A673 (cell line): Measurements from ENCODE around the gene CYTH4.

Experiments
- EZH2 ChIP-seq: fragments of 200-600 bp; sonication (generic); IDR thresholded peaks from 2 replicates; pipeline ENCODE4 v1.6.1; 2017; ENCODE audit warnings: borderline replicate concordance, low read depth, mild to moderate bottlenecking, mixed read lengths, antibody characterized with exemption, low read length; ENCODE audit not compliant: poor library complexity, severe bottlenecking
- TF ChIP-seq, protein P1 (sequence below): fragments of 300-800, 200-600 bp; sonication (generic); conservative IDR thresholded peaks from 2 replicates; pipeline ENCODE4 v1.5.1; 2017; ENCODE audit warnings: low read depth, mild to moderate bottlenecking, antibody characterized with exemption, low read length, moderate library complexity, mixed read lengths

DNA sequence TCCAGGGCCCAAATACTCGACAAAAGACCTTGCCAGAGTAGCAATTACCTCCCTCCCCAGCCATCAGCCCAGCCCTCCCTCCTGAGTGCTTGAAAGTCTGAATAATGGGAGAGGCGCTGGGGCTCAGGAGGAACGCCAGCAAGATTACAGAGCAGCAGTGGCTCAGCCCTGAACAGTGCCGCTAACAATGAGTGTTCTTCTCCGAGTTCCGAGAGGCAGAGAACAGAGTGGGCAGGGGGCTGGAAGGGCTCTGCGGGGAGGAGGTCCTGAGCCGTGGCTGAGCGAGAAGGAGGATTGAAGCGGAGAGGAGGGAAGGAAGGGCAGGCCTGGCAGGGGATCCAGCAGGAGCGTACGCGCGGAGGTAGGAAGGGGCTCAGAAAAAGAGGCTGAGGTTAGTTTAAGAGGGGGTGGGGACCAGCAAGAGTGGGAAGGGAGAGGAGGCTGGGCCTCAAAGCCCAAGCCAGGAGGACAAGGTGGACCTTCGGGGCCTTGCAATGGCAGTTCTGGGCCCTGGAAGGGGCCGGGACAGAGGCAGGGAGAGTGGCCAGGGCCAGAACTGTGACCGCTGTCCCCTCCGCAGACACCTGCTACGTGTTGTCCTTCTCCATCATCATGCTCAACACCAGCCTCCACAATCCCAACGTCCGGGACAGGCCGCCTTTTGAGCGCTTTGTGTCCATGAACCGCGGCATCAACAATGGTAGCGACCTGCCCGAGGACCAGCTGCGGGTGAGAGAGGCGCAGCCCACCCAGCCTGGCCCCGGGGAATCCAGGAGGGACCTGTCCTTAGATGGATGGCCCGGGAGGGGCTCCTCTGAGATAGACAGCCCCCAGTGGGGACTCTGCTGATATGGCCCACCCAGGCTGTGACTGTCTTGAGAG is 20.6 kb downstream of the CYTH4 start:
- TF ChIP-seq, protein P1, sequence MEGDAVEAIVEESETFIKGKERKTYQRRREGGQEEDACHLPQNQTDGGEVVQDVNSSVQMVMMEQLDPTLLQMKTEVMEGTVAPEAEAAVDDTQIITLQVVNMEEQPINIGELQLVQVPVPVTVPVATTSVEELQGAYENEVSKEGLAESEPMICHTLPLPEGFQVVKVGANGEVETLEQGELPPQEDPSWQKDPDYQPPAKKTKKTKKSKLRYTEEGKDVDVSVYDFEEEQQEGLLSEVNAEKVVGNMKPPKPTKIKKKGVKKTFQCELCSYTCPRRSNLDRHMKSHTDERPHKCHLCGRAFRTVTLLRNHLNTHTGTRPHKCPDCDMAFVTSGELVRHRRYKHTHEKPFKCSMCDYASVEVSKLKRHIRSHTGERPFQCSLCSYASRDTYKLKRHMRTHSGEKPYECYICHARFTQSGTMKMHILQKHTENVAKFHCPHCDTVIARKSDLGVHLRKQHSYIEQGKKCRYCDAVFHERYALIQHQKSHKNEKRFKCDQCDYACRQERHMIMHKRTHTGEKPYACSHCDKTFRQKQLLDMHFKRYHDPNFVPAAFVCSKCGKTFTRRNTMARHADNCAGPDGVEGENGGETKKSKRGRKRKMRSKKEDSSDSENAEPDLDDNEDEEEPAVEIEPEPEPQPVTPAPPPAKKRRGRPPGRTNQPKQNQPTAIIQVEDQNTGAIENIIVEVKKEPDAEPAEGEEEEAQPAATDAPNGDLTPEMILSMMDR, result no peak
- no peak for TF ChIP-seq EZH2
